Measurements from ENCODE around the gene RBM33.
A peak's percentile ranks its signal among the peaks of the same experiment; 100 is the strongest.

Gene RBM33

DNA sequence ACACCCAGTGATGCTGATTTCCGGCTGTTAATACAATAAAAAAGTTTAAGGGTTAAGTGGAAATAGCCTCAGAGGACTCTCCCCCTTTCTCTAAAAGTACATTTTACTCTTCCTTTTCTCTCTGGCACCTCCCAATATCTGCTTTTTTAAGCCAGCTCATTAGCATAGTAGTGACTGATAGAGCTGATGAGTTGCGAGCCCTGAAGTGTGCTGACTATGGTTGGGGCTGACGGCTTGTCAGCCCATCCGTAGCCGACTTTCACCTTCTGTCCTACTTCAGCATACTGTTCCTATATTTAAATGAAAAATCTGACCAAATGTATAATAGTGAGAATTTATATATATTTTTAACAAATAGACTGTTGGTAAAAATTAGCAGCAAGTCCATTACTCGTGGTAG lies 87.8 kb downstream of the RBM33 start:
- no CpG with 5 or more reads among the region's 6 CpGs for WGBS (ENCODE audit: insufficient coverage, insufficient read length)
- no peak for DNase-seq (ENCODE audit: low read depth, low spot score)

DNA sequence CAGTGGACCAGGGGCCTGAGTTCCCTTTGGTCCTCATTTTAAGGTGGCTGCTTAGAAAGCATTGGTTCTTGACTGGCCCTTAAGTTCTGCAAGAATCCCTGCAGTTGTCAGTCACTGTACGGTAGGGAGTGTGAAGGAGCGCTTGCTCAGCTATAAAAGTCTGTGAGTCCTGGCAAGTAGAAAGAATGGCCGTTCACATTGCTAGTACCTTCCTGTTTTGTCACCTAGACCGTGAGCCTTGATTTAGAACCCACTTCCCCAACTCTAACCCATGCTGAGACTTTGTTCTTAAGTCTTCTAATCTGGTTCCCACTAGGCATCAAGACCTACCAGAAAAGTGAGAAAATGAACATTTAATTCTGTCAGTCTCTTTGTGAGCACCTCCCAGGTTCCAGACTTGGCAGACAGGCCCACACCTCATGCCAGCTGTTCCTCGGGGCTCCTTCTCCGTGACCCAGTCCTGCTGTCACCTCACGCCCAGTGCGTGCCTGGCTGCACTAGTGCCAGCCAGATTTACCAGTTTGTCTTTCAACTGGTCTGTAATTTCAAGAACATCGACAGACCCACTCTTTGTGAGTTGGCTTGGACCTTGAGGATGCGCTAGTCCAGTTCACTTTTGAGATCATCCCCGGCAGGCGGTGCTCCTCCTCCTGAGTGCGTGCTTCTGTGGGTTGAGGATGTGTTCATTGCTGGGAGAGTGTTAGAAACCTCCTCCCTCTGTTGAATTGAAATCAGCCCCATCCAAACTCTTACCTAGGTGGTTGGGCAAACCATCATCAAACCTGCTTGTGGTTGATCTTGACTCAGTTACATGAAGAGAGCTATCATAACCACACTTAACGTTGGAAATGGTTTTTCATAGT lies 89.4 kb downstream of the RBM33 start:
- no peak overlapping the region for H3K27ac ChIP-seq (ENCODE audit: low read length)
- H3K9me3 ChIP-seq (ENCODE audit: control insufficient read depth, insufficient read depth, low read length) = no peaks in the 10 kb centered on the region
- H3K4me1 ChIP-seq (ENCODE audit: control insufficient read depth, insufficient read depth, low read length) = no peaks in the 10 kb centered on the region
- DNase-seq (ENCODE audit: low read depth, low spot score) = no peak
- WGBS (ENCODE audit: insufficient coverage, insufficient read length) = no CpG with 5 or more reads among the region's 14 CpGs
- peaks cover 2% of the 10 kb centered on the region; the same call in 1 of the 2 replicates for H3K36me3 ChIP-seq (ENCODE audit: control insufficient read depth, insufficient read depth, low read length)
- H3K4me3 ChIP-seq (ENCODE audit: low read length) = no peak overlapping the region
- H3K27me3 ChIP-seq (ENCODE audit: control insufficient read depth, insufficient read depth, low read length) = no peaks in the 10 kb centered on the region

More for the DNA sequence above, 87.8 kb downstream of the RBM33 start:
- H3K9me3 ChIP-seq (ENCODE audit: control insufficient read depth, insufficient read depth, low read length) = no peaks in the 10 kb centered on the region
- no peak overlapping the region for H3K27ac ChIP-seq (ENCODE audit: low read length)
- no peaks in the 10 kb centered on the region for H3K36me3 ChIP-seq (ENCODE audit: control insufficient read depth, insufficient read depth, low read length)
- no peaks in the 10 kb centered on the region for H3K27me3 ChIP-seq (ENCODE audit: control insufficient read depth, insufficient read depth, low read length)
- H3K4me3 ChIP-seq (ENCODE audit: low read length) = no peak overlapping the region
- no peaks in the 10 kb centered on the region for H3K4me1 ChIP-seq (ENCODE audit: control insufficient read depth, insufficient read depth, low read length)

- no CpG with 5 or more reads among the region's 3 CpGs for WGBS (ENCODE audit: insufficient coverage, insufficient read length)
- peaks cover 2% of the 10 kb centered on the region; the same call in 1 of the 2 replicates for H3K36me3 ChIP-seq (ENCODE audit: control insufficient read depth, insufficient read depth, low read length)
- H3K27me3 ChIP-seq (ENCODE audit: control insufficient read depth, insufficient read depth, low read length) = no peaks in the 10 kb centered on the region
- no peak for DNase-seq (ENCODE audit: low read depth, low spot score)
- H3K9me3 ChIP-seq (ENCODE audit: control insufficient read depth, insufficient read depth, low read length) = no peaks in the 10 kb centered on the region
- H3K4me1 ChIP-seq (ENCODE audit: control insufficient read depth, insufficient read depth, low read length) = no peaks in the 10 kb centered on the region
- no peak overlapping the region for H3K27ac ChIP-seq (ENCODE audit: low read length)
- H3K4me3 ChIP-seq (ENCODE audit: low read length) = no peak overlapping the region
These were observed 90.0 kb downstream of the RBM33 start for GRCh38 chr7:155734445-155734809.

GRCh38 chr7:155735442-155736115 lies 91.1 kb downstream of the RBM33 start:
- no peak for DNase-seq (ENCODE audit: low read depth, low spot score)
- Histone ChIP-seq H3K4me3 (ENCODE audit: low read length) (no peak overlapping the region), H3K36me3 (ENCODE audit: control insufficient read depth, insufficient read depth, low read length) (peaks cover 2% of the 10 kb centered on the region; the same call in 1 of the 2 replicates), H3K4me1 (ENCODE audit: control insufficient read depth, insufficient read depth, low read length) (no peaks in the 10 kb centered on the region), H3K27me3 (ENCODE audit: control insufficient read depth, insufficient read depth, low read length) (no peaks in the 10 kb centered on the region), H3K27ac (ENCODE audit: low read length) (no peak overlapping the region), H3K9me3 (ENCODE audit: control insufficient read depth, insufficient read depth, low read length) (no peaks in the 10 kb centered on the region)
- no CpG with 5 or more reads among the region's 3 CpGs for WGBS (ENCODE audit: insufficient coverage, insufficient read length)

GRCh38 chr7:155737590-155737989 lies 93.1 kb downstream of the RBM33 start:
- peaks cover 2% of the 10 kb centered on the region; the same call in 1 of the 2 replicates for H3K36me3 ChIP-seq (ENCODE audit: control insufficient read depth, insufficient read depth, low read length)
- H3K27ac ChIP-seq (ENCODE audit: low read length) = no peak overlapping the region
- H3K9me3 ChIP-seq (ENCODE audit: control insufficient read depth, insufficient read depth, low read length) = no peaks in the 10 kb centered on the region
- H3K4me3 ChIP-seq (ENCODE audit: low read length) = no peak overlapping the region
- H3K4me1 ChIP-seq (ENCODE audit: control insufficient read depth, insufficient read depth, low read length) = no peaks in the 10 kb centered on the region
- no peaks in the 10 kb centered on the region for H3K27me3 ChIP-seq (ENCODE audit: control insufficient read depth, insufficient read depth, low read length)
- no peak for DNase-seq (ENCODE audit: low read depth, low spot score)
- WGBS (ENCODE audit: insufficient coverage, insufficient read length) = no CpG with 5 or more reads among the region's 4 CpGs

DNA sequence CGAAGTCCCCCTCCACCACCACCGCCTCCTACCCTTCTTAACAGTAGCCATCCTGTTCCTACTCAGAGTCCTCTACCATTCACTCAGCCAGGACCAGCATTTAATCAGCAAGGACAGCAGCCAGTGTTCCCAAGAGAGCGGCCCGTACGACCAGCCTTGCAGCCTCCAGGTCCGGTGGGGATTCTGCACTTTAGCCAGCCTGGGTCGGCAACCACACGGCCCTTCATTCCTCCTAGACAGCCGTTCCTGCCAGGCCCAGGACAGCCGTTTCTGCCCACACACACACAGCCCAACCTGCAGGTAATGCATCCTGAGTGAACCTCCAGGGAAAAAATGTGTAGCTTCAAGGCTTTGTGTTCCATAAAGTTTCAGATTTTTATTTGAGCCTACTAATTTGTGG lies 93.6 kb downstream of the RBM33 start:
- no peak for DNase-seq (ENCODE audit: low read depth, low spot score)
- H3K27me3 ChIP-seq (ENCODE audit: control insufficient read depth, insufficient read depth, low read length) = no peaks in the 10 kb centered on the region
- H3K4me1 ChIP-seq (ENCODE audit: control insufficient read depth, insufficient read depth, low read length) = no peaks in the 10 kb centered on the region
- H3K4me3 ChIP-seq (ENCODE audit: low read length) = no peak overlapping the region
- H3K9me3 ChIP-seq (ENCODE audit: control insufficient read depth, insufficient read depth, low read length) = no peaks in the 10 kb centered on the region
- no CpG with 5 or more reads among the region's 10 CpGs for WGBS (ENCODE audit: insufficient coverage, insufficient read length)
- no peak overlapping the region for H3K27ac ChIP-seq (ENCODE audit: low read length)
- peaks cover 2% of the 10 kb centered on the region; the same call in 1 of the 2 replicates for H3K36me3 ChIP-seq (ENCODE audit: control insufficient read depth, insufficient read depth, low read length)

DNA sequence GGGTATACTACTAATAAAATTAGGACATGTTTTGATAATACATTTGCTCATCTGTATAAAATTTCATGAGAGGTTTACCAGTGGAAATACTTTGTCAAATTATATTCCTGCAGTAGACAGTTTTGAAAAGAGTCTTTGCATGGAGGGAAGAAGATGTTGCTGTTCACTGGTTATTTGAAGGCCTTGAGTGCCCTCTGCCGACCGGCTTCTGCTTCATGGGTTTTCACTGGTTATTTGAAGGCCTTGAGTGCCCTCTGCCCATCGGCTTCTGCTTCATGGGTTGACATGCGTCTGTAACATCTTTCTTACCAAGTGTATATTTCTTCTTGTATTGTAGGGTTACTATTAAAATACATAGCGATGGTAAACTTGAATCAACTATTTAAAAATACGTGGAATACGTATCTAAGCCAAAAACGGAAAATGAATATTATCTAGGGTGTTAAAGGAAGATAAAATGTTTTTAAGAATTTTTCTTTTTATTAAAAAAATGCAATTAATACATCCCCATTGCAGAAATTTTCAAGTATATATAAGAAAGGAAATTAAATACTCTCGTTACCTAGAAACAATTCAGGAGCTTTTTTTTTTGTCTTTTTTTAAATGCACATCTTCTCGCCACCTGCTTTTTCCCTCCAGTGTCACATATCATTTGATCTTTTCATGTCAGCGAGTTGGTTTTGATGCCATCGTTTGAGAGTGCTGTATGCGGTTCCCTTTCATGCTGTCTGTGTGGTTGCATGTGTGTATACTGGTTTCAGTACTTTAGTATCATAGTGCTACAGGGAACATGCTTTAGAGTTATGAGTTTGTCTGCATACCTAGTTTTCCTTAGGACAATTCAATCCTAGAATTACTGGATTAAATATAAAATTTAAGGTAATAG lies 94.4 kb downstream of the RBM33 start:
- no peak overlapping the region for H3K27ac ChIP-seq (ENCODE audit: low read length)
- no peak overlapping the region for H3K4me3 ChIP-seq (ENCODE audit: low read length)
- no peaks in the 10 kb centered on the region for H3K9me3 ChIP-seq (ENCODE audit: control insufficient read depth, insufficient read depth, low read length)
- H3K4me1 ChIP-seq (ENCODE audit: control insufficient read depth, insufficient read depth, low read length) = no peaks in the 10 kb centered on the region
- peaks cover 2% of the 10 kb centered on the region; the same call in 1 of the 2 replicates for H3K36me3 ChIP-seq (ENCODE audit: control insufficient read depth, insufficient read depth, low read length)
- WGBS (ENCODE audit: insufficient coverage, insufficient read length) = no CpG with 5 or more reads among the region's 13 CpGs
- no peaks in the 10 kb centered on the region for H3K27me3 ChIP-seq (ENCODE audit: control insufficient read depth, insufficient read depth, low read length)
- DNase-seq (ENCODE audit: low read depth, low spot score) = no peak

DNA sequence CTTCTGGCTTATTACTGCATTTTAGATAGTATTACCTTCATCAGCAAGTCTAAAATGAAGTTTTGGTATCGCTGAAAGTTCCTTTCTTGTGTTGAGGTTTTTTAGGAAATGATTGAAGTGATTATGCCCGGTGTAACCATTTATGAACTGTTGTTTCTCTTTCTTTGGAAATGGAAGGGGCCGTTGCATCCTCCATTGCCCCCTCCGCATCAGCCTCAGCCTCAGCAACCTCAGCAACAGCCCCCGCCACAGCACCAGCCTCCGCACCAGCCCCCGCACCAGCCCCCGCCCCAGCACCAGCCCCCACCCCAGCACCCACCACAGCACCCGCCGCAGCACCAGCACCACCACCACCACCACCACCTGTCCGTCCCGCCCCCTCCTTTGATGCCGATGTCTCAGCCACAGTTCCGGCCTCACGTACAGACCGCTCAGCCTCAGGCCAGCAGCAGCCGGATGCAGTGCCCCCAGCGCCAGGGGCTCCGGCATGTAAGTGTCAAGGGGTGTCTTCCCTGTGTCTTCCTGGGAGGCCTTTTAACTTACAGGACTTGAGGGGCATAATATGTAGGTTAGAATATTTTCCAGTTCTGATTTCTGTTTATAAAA lies 95.2 kb downstream of the RBM33 start:
- Histone ChIP-seq H3K9me3 (ENCODE audit: control insufficient read depth, insufficient read depth, low read length) (no peaks in the 10 kb centered on the region), H3K27me3 (ENCODE audit: control insufficient read depth, insufficient read depth, low read length) (no peaks in the 10 kb centered on the region), H3K36me3 (ENCODE audit: control insufficient read depth, insufficient read depth, low read length) (peaks cover 2% of the 10 kb centered on the region; the same call in 1 of the 2 replicates), H3K4me1 (ENCODE audit: control insufficient read depth, insufficient read depth, low read length) (no peaks in the 10 kb centered on the region), H3K4me3 (ENCODE audit: low read length) (no peak overlapping the region), H3K27ac (ENCODE audit: low read length) (no peak overlapping the region)
- no CpG with 5 or more reads among the region's 19 CpGs for WGBS (ENCODE audit: insufficient coverage, insufficient read length)
- DNase-seq (ENCODE audit: low read depth, low spot score) = no peak

GRCh38 chr7:155741082-155741481 lies 96.6 kb downstream of the RBM33 start:
- WGBS (ENCODE audit: insufficient coverage, insufficient read length) = no CpG with 5 or more reads among the region's 8 CpGs
- peaks cover 5% of the 10 kb centered on the region; the same call in 1 of the 2 replicates for H3K36me3 ChIP-seq (ENCODE audit: control insufficient read depth, insufficient read depth, low read length)
- no peaks in the 10 kb centered on the region for H3K9me3 ChIP-seq (ENCODE audit: control insufficient read depth, insufficient read depth, low read length)

DNA sequence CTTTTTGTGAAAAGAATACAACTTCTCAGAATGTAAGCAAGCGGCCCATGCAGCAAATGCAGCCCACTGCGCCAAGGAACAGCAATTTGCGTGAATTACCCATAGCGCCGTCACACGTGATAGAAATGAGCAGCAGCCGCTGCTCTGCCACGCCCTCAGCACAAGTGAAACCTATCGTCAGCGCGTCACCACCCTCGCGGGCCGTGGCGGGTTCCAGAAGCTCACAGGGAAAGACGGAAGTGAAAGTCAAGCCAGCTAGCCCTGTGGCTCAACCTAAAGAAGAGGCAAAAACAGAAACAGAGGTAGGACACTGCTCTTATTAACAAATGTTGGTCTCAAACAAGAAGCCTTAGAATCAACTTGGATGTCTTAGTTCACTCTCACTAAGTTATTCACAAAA lies 97.3 kb downstream of the RBM33 start:
- peaks cover 5% of the 10 kb centered on the region; the same call in 1 of the 2 replicates for H3K36me3 ChIP-seq (ENCODE audit: control insufficient read depth, insufficient read depth, low read length)

More at GRCh38 chr7:155741082-155741481, 96.6 kb downstream of the RBM33 start:
- Histone ChIP-seq H3K4me3 (ENCODE audit: low read length) (no peak overlapping the region), H3K4me1 (ENCODE audit: control insufficient read depth, insufficient read depth, low read length) (no peaks in the 10 kb centered on the region), H3K27me3 (ENCODE audit: control insufficient read depth, insufficient read depth, low read length) (no peaks in the 10 kb centered on the region), H3K27ac (ENCODE audit: low read length) (no peak overlapping the region)
- peak; percentile 31 for DNase-seq (ENCODE audit: low read depth, low spot score)

More for the DNA sequence above, 97.3 kb downstream of the RBM33 start:
- no peaks in the 10 kb centered on the region for H3K9me3 ChIP-seq (ENCODE audit: control insufficient read depth, insufficient read depth, low read length)
- no peak overlapping the region for H3K4me3 ChIP-seq (ENCODE audit: low read length)
- no peak for DNase-seq (ENCODE audit: low read depth, low spot score)
- H3K27me3 ChIP-seq (ENCODE audit: control insufficient read depth, insufficient read depth, low read length) = no peaks in the 10 kb centered on the region
- no peak overlapping the region for H3K27ac ChIP-seq (ENCODE audit: low read length)
- no peaks in the 10 kb centered on the region for H3K4me1 ChIP-seq (ENCODE audit: control insufficient read depth, insufficient read depth, low read length)
- WGBS (ENCODE audit: insufficient coverage, insufficient read length) = no CpG with 5 or more reads among the region's 16 CpGs

Measured in iPS DF 6.9 (cell line).